NCI-H345 (cell line): ENCODE results near the gene CCDC63.

Experiments used
- DNase-seq: peaks from one replicate; lab custom pipeline; 2025; lab: John Stamatoyannopoulos, UW

The CCDC63 gene

GRCh38 chr12:110885152-110885840, 38.5 kb downstream of the CCDC63 start:
- DNase-seq: no peak

DNA sequence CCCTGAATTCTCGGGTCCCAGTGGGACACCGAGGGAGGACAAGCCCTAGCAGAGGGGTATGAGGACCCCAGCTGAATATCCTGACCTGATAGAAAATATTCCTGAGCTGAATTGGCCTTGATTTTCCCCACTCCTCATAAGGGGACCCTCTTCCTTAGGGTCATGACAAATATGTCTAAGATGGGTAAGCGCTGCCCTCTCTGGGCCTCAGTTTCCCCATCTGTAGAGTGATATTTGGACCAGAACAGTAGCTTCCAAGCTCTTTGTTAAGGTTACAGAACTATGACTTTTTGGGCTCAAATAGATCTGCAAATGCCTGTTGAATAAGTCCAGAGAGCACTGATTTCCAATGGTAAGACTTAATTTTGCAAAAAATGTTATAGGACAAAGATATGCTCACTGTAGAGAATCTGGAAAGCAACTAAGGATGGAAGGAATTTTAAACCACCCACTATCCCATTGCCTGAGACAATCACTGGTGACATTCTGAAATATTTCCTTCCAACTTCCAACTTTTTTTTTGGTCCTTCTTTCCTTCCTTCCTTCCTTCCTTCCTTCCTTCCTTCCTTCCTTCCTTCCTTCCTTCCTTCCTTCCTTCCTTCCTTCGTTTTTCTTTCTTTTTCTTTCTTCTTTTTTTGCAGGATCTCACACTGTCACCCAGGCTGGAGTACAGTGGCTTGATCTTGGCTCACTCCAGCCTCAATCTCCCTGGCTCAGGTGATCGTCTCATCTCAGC, 41.6 kb downstream of the CCDC63 start:
- no peak for DNase-seq

GRCh38 chr12:110889361-110889760, 42.6 kb downstream of the CCDC63 start:
- DNase-seq: no peak

GRCh38 chr12:110893956-110894355, 47.2 kb downstream of the CCDC63 start:
- no peak for DNase-seq

DNA sequence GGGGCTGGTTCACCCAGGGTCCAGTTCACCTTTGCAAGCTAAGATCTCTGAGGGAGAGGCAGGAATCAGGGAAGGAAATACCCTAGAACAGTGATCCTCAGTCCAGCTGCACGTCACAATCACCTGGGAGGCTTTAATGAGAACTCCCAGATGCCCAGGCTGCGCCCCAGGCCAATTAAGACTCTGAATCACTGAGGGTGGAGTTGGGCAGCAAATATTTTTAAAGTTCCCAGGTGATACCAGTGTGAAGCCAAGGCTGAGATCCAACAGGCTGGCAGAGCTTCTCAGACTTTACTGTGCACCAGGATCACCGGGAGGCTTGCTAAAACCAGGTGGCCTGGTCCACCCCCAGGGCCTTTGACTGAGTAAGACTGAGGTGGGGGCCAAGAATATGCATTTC, 49.8 kb downstream of the CCDC63 start:
- DNase-seq: no peak

DNA sequence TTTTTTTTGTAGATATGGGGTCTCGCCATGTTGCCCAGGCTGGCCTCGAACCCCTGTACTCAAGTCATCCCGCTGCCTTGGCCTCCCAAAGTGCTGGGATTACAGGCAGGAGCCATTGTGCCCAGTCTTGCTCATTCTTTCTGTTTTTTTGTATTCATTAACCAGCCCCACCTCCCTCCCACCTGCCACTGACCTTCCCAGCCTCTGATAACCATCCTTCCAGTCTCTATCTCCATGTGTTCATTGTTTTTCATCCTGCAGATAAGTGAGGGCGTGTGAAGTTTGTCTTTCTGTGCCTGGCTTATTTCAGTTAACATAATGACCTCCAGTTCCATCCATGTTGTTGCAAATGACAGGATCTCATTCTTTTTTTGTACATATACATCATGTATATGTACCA, 54.6 kb downstream of the CCDC63 start:
- DNase-seq: no peak

GRCh38 chr12:110903511-110903910, 56.7 kb downstream of the CCDC63 start:
- no peak for DNase-seq

DNA sequence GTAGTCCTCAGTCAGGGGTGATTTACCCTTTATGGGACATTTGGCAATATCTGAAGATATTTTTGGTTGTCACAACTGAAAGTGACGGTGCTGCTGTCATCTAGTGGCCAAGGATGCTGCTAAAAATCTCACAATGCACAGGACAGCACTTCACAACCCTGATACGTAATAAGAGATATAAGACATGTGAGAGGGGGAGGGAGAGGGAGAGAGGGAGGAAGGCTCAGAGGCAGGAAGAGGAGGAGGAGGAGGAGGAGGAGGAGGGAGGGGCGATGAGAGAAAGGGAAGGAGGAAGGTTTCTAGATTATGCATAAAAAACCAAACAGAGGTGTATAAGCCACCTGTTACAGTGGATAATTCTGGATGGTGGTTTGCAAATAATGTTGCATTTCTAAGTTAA, 59.3 kb downstream of the CCDC63 start:
- DNase-seq: no peak

GRCh38 chr12:110906516-110906915, 59.7 kb downstream of the CCDC63 start:
- DNase-seq: no peak

GRCh38 chr12:110906985-110907384, 60.2 kb downstream of the CCDC63 start:
- DNase-seq: no peak

DNA sequence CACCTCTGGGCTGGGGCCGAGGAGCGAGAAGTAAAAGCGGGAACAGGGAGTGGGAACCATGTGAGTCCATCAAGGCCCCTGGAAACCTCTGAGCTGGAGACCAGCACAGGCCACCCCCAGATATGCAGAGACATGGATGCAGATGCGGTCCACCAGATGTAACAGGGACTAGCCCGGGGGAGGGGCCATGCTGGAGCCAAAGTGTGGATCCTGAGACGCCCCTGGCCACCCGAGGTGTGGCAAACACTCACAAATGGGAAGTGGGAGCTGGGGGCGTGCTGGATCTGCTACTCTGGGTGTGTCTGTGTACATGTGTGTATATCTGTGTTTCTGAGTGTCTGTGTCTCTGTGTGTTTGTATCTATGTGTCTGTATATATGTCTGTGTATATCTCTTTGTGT, 60.8 kb downstream of the CCDC63 start:
- no peak for DNase-seq

GRCh38 chr12:110908377-110909152, 61.8 kb downstream of the CCDC63 start:
- no peak for DNase-seq

GRCh38 chr12:110912263-110912662, 65.5 kb downstream of the CCDC63 start:
- DNase-seq: no peak

GRCh38 chr12:110913119-110914056, 66.6 kb downstream of the CCDC63 start:
- DNase-seq: no peak

DNA sequence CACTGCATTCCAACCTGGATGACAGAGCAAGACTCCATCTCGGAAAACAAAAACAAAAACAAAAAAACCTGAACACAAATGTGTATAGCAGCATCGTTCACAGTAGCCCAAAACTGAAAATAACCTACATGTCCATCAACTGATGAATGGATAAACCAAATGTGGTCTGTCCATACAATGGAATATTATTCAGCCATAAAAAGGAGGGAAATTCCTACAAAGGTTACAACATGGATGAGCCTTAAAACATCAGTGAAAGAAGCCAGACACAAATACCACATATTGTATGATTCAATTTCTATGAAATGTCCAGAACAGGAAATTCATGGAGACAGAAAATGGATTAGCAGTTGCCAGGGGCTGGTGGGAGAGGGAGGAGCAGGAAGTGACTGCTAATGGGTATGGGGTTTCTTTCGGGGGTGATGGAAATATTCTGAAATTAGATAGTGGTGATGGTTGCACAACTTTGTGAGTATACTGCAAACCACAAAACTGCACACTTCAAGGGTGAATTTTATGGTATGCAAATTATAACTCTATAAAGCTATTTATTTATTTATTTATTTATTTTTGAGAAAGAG, 69.6 kb downstream of the CCDC63 start:
- DNase-seq: no peak

DNA sequence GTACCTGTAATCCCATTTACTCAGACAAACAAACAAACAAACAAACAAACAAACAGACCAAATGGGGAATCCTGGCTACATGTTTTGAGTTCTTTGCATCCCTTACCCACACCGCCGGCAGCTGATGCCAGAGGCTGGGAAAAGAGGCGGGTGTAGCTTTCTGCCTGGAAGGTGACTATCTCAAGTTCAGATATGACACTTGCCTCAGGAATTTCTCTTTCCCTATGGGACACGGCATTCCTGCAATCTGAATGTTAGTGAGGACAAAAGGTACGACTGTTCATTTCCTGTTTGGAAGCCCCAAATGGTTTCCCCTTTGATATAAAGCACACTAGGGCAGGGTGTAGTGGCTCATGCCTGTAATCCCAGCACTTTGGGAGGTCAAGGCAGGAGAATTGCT, 70.7 kb downstream of the CCDC63 start:
- no peak for DNase-seq

DNA sequence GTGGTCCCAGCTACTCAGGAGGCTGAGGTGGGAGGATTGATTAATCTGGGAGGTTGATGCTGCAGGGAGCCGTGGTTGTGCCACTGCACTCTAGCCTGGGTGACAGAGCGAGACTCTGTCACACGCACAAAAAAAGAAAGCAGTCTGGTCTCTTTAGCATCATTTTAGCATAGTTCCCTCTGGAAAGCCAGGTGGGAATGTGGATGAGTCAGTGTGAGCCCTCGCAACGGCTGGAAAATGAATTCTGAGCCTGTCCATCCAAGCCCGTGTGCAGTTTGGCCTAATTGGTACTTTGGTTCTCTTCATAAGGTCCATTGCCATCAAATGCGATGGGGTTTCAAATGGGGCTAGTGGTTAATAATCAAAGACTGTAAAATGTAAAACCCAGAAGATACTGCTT, 71.2 kb downstream of the CCDC63 start:
- no peak for DNase-seq

DNA sequence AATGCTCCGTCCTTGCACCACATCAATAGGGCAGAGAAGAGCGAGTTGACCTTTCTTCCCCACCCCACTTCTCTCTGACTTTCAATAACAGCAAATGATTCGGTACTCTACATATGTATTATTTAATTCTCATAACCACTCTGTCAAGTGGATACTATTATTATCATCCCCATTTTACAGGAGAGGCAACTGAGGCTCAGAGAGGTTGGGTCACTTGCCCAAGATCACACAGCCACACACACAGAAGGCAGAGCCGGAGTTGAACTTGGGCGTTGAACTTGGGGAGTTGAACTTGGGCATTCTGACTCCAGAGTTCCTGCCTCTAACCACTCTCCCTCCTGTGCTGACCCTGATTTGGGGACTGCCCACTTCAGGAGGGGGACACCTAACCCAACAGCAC, 72.9 kb downstream of the CCDC63 start:
- DNase-seq: no peak

GRCh38 chr12:110920324-110920910, 73.6 kb downstream of the CCDC63 start, which contains the start of gene MYL2:
Gene MYL2 (minus strand): TSS chr12:110920579. CDS start chr12:110920529, 50 bp downstream.
- DNase-seq: no peak

DNA sequence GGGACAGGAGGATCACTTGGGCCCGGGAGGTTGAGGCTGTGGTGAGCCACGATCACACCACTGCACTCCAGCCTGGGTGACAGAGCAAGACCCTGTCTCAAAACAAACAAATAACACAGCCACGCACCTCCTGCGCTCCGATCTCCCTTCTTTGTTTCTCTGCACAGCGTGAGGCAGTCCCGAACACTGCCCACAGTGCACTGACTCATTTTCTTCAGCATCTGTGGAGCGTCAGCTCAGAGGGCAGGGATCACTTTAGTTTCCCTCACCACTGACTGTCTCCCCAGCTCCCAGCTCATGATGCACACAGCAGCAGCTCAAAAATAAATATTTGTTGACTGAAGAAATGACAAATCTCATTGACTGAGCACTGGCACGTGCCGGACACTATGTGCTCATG, 74.5 kb downstream of the CCDC63 start:
- no peak for DNase-seq

- no peak for DNase-seq
Measured at GRCh38 chr12:110922652-110923051, 75.9 kb downstream of the CCDC63 start.
